Naive thymus-derived CD4-positive, alpha-beta T cell (primary cell): ENCODE results near the gene COPB2. TPM values are rescaled to one million over a fixed set of nuclear protein-coding genes. Genes with fewer than 3 reads are reported as not detected.
A peak's percentile ranks its signal among the peaks of the same experiment; 100 is the strongest.

Experiments used
- ATAC-seq: fragments of 150-1000 bp; cut with Tn5 transposase; 2 replicates; pipeline ENCODE4 v1.10.0; 2021; ENCODE audit warnings: mild to moderate bottlenecking, moderate library complexity
- CTCF ChIA-PET: fragments of 350-600 bp; sonication (Branson Sonifier 250); formaldehyde crosslinking; loops from one replicate; lab custom pipeline; 2021; ENCODE audit warnings: antibody characterized with exemption; lab: Charles Lee
- POLR2A ChIA-PET: fragments of 350-600 bp; sonication (Branson Sonifier 250); formaldehyde crosslinking; loops from one replicate; lab custom pipeline; 2021; ENCODE audit warnings: antibody characterized with exemption, inconsistent platforms; lab: Charles Lee
- DNase-seq, 9 donors: peaks; one replicate each; pipeline versions ENCODE4 v3.0.0 to v3.0.0-alpha.2; 2020 to 2022; ENCODE audit warnings: mixed read lengths in 1 of 9
- H3K27ac ChIP-seq: one replicate; pipeline ENCODE4 v1.7.0; 2013; ENCODE audit warnings: mild to moderate bottlenecking, low read depth, low read length, moderate library complexity
- H3K27me3 ChIP-seq, 2 donors: one replicate each; pipeline ENCODE4 v1.7.0; 2013; ENCODE audit warnings: low read length in 2 of 2, mild to moderate bottlenecking in 2 of 2, moderate library complexity in 2 of 2; ENCODE audit not compliant: control insufficient read depth in 2 of 2, insufficient read depth in 2 of 2
- H3K36me3 ChIP-seq, 3 experiments: 1 replicate in 2 of 3; 2 replicates in 1 of 3; pipeline ENCODE4 v1.7.0; 2013; ENCODE audit warnings: low read length in 3 of 3, mild to moderate bottlenecking in 3 of 3, moderate library complexity in 1 of 3; ENCODE audit not compliant: insufficient read depth in 3 of 3, control insufficient read depth in 2 of 3
- H3K4me1 ChIP-seq, 2 donors: one replicate each; pipeline ENCODE4 v1.7.0; 2013; ENCODE audit warnings: low read length in 2 of 2, mild to moderate bottlenecking in 2 of 2, moderate library complexity in 1 of 2; ENCODE audit not compliant: control insufficient read depth in 2 of 2, insufficient read depth in 2 of 2
- H3K4me3 ChIP-seq: 2 replicates; pipeline ENCODE4 v1.7.0; 2013; ENCODE audit warnings: mild to moderate bottlenecking, low read length
- H3K9me3 ChIP-seq, 3 experiments: 1 replicate in 2 of 3; 2 replicates in 1 of 3; pipeline ENCODE4 v1.7.0; 2013; ENCODE audit warnings: low read length in 3 of 3; ENCODE audit not compliant: control insufficient read depth in 2 of 3
- H3K27ac Mint-ChIP-seq, 9 donors: one replicate each; pipeline ENCODE4 v1.8.0; 2020 to 2022; ENCODE audit warnings: mixed read lengths in 9 of 9, mild to moderate bottlenecking in 8 of 9, moderate library complexity in 5 of 9, inconsistent platforms in 2 of 9
- H3K27me3 Mint-ChIP-seq, 5 donors: one replicate each; pipeline ENCODE4 v1.8.0; 2021 to 2022; ENCODE audit warnings: mixed read lengths in 5 of 5, mild to moderate bottlenecking in 1 of 5
- H3K36me3 Mint-ChIP-seq, 5 donors: one replicate each; pipeline ENCODE4 v1.8.0; 2020 to 2022; ENCODE audit warnings: mixed read lengths in 5 of 5, mild to moderate bottlenecking in 3 of 5, inconsistent platforms in 1 of 5
- H3K4me1 Mint-ChIP-seq, 7 donors: one replicate each; pipeline ENCODE4 v1.8.0; 2020 to 2022; ENCODE audit warnings: mixed read lengths in 7 of 7, mild to moderate bottlenecking in 3 of 7, inconsistent platforms in 1 of 7
- H3K4me3 Mint-ChIP-seq, 10 donors: one replicate each; pipeline ENCODE4 v1.8.0; 2020 to 2022; ENCODE audit warnings: mild to moderate bottlenecking in 10 of 10, mixed read lengths in 10 of 10, moderate library complexity in 6 of 10, inconsistent platforms in 2 of 10
- H3K9me3 Mint-ChIP-seq, 11 donors: one replicate each; pipeline ENCODE4 v1.8.0; 2020 to 2022; ENCODE audit warnings: mixed read lengths in 11 of 11, mild to moderate bottlenecking in 4 of 11, inconsistent platforms in 1 of 11, moderate library complexity in 1 of 11
- intact Hi-C, 2 donors: fragments of 100-400 bp; cut with micrococcal nuclease; formaldehyde crosslinking; loops; one replicate each; pipeline ENCODE4 v1.15.1; 2023
- polyA plus RNA-seq, 2 donors: library from polyadenylated mRNA; unstranded; fragments of 300-500 nt; fragmentation: Illumina TruSeq; gene quantifications; one replicate each; pipeline ENCODE4 v1.2.3, GENCODE V29; 2021
- total RNA-seq, 6 experiments: library from RNA in 5 of 6; stranded (reverse) in 5 of 6; gene quantifications; 1 replicate in 5 of 6; 2 replicates in 1 of 6; pipeline ENCODE4 v1.2.3 and lab custom pipeline; 2021 to 2026

COPB2 gene
- 100 to 1,000 TPM in 1 of 5 experiments, 10 to 100 TPM in 4; 23.5 to 109 (median 64.5) TPM for total RNA-seq
- 10 to 100 TPM; 45.0 to 73.1 TPM for polyA plus RNA-seq
- total RNA-seq (lab: John Stamatoyannopoulos, UW), result 52.2 reads per million, percentile 72 among the genes with 10 or more reads in this experiment

DNA sequence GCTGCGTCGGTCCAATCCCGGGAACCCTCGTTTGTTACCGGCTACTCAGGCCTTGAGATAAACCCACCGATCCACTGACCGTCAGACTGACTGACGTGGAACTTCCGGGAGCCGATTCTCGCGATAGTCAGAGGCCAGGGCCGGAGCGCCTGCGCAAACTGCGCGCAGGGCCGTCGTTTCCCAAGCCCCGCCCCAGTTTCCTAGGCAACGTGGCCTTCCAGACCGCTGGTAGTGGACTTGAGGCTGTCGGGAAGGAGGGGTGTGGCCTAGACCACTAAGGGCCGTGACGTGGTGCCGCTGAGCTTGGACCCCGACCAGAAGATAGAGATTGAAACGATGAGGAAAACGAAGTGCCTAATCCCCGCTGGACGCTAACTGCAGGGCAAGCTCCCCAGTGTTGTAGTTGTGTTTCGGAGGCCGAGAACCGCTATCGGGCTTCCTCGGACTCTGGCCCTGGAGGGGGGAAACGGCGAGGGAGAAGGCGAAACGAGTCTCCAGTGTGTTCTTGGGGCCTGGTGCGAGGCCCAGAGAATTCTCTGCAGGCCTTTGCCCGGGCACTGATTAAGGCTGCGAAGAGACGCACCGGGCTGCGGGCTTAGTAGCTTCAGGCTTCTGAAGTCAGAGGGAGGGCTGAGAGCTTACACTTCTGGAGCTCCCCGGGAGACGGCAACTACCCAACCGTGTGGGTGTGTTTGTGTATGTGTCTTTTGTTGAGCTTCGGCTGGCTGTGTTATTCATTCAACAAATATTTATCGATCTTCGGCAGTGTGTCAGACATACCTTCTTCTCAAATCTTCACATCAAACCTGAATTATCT lies at the start of gene COPB2:
TSS of gene COPB2 (minus strand) at position 96 of the 817 bp plus-strand sequence. CDS start 97 bp downstream, outside the sequence.
- POLR2A ChIA-PET, result interaction anchor here (0.7 to 1.9 kb wide), 2 partner anchors 44 to 872 kb away, joined by 3 to 7 read pairs; no protein-coding TSS in a partner anchor
- ATAC-seq (peak; percentile 97), DNase-seq (peak; percentile 84 to 97 (median 87))
- intact Hi-C loops, result loop anchor here (1.0 to 5.0 kb wide), 9 partner anchors 45 to 1552 kb away; partner anchors contain the start of genes CEP70 (in 2 of the 2), SLC25A36 (in 2 of the 2), DBR1 (in 1 of the 2) and MRPS22 (in 1 of the 2)
- Histone ChIP-seq H3K9me3 (no peaks in the 10 kb centered on the region), H3K27ac (peak within 1 kb of the TSS; percentile 93), H3K27me3 (no peaks in the 10 kb centered on the region), H3K4me3 (peak within 1 kb of the TSS; percentile 91), H3K4me1 (peaks cover 5 to 13% of the 10 kb centered on the region in 2 donors), H3K36me3 (peaks cover 0 to 11% (median 0%) of the 10 kb centered on the region in 3 experiments)
- peaks cover 0 to 2% (median 0%) of the 10 kb centered on the region in 5 donors for H3K36me3 Mint-ChIP-seq
- H3K9me3 Mint-ChIP-seq, result no peaks in the 10 kb centered on the region
- H3K27ac Mint-ChIP-seq, result peak within 1 kb of the TSS; percentile 97 to 100 (median 99)
- peaks cover 0 to 13% (median 0%) of the 10 kb centered on the region in 5 donors for H3K27me3 Mint-ChIP-seq
- CTCF ChIA-PET, result interaction anchor here (0.6 kb wide), 1 partner anchor 26 kb away, joined by 3 read pairs; no protein-coding TSS in a partner anchor
- H3K4me1 Mint-ChIP-seq, result peaks cover 34 to 70% (median 60%) of the 10 kb centered on the region in 7 donors
- peak within 1 kb of the TSS; percentile 87 to 100 (median 99) for H3K4me3 Mint-ChIP-seq

DNA sequence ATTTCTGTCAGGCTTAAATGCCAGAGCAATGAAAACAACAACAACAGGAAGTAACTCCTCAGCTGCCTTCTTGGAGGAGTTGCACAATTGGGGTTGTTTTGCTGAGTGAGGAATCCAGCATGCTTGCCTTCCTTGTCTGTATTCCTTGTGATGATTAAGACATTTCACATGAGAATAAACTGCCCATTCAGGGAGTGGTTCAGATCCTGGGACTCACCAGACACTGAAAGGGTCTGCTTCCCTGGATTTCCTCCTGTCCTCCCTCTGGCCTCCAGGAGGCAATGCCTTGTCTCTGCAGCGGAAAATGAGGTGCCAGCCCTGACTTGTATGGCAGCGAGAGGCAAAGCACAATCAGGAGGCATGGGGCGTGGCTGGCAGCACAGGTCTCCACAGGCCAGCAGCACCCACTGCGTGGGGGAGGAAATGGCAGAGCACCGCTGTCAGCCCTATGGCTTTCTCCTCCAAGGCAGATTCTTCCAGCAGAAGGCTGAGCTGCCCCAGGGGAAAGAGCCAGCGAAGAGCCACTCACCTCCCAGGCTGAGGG lies 45.4 kb upstream of the COPB2 start:
- ATAC-seq (no peak), DNase-seq (no peak)
- no peaks in the 10 kb centered on the region for H3K4me1 ChIP-seq
- ChIA-PET POLR2A (no interaction called here), CTCF (no interaction called here)
- no peaks in the 10 kb centered on the region for H3K36me3 ChIP-seq
- Mint-ChIP-seq H3K27ac (no peak overlapping the region), H3K27me3 (peaks cover 0 to 2% (median 0%) of the 10 kb centered on the region in 5 donors), H3K36me3 (peaks cover 0 to 27% (median 0%) of the 10 kb centered on the region in 5 donors), H3K9me3 (no peaks in the 10 kb centered on the region), H3K4me1 (no peaks in the 10 kb centered on the region), H3K4me3 (no peak overlapping the region)
- H3K27ac ChIP-seq, result no peak overlapping the region
- H3K27me3 ChIP-seq, result no peaks in the 10 kb centered on the region
- no peaks in the 10 kb centered on the region for H3K9me3 ChIP-seq
- intact Hi-C loops, result no loop called here
- no peak overlapping the region for H3K4me3 ChIP-seq

DNA sequence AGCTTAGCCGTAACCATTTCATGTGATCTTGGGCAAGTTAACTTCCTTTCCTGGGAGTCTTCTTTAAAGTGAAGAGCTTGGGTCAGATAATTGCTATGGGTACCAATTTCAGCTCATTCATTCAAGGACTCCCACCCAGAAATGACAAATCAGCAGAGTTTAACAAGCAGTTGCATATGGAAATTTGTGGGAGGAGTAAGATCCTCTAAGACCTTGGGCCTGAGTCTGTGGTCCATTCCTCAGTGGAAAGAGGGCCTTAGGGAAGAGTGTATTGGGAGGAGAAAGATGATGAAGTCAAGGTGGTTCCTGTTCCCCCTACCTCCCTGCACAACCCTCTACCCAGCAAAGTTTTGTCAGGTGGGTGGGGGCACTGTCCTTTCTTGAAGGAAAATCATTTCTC lies 44.8 kb upstream of the COPB2 start:
- CTCF ChIA-PET, result interaction anchor here (1.1 kb wide), 1 partner anchor 9 kb away, joined by 3 read pairs; no protein-coding TSS in a partner anchor
- H3K4me3 ChIP-seq, result no peak overlapping the region

DNA sequence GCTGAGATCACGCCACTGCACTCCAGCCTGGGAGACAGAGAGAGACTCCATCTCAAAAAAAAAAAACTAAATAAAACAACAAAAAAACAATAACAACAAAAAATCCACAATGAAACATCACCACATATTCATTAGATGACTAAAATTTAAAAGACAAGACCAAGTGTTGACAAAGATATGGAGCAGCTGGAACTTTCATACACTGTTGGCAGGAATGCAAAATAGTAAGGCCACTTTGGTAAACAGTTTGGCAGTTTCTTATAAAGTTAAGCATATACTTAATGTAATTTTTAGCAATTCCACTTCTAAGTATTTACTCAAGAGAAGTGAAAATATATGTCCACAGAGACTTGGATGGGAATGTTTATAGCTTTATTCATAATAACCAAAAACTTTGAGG lies 43.6 kb upstream of the COPB2 start:
- H3K27ac ChIP-seq, result no peak overlapping the region
- no peaks in the 10 kb centered on the region for H3K4me1 ChIP-seq
- H3K27ac Mint-ChIP-seq, result no peak overlapping the region
- H3K9me3 ChIP-seq, result no peaks in the 10 kb centered on the region
- ChIA-PET POLR2A (no interaction called here), CTCF (no interaction called here)
- intact Hi-C loops, result no loop called here
- H3K9me3 Mint-ChIP-seq, result no peaks in the 10 kb centered on the region
- H3K36me3 ChIP-seq, result no peaks in the 10 kb centered on the region
- peaks cover 0 to 2% (median 0%) of the 10 kb centered on the region in 5 donors for H3K27me3 Mint-ChIP-seq
- no peaks in the 10 kb centered on the region for H3K4me1 Mint-ChIP-seq
- H3K27me3 ChIP-seq, result no peaks in the 10 kb centered on the region
- ATAC-seq (no peak), DNase-seq (no peak)
- no peak overlapping the region for H3K4me3 ChIP-seq
- H3K36me3 Mint-ChIP-seq, result peaks cover 0 to 23% (median 0%) of the 10 kb centered on the region in 5 donors
- H3K4me3 Mint-ChIP-seq, result no peak overlapping the region

More for the DNA sequence above, 44.8 kb upstream of the COPB2 start:
- Histone ChIP-seq H3K27me3 (no peaks in the 10 kb centered on the region), H3K4me1 (no peaks in the 10 kb centered on the region), H3K9me3 (no peaks in the 10 kb centered on the region), H3K27ac (no peak overlapping the region), H3K36me3 (no peaks in the 10 kb centered on the region)
- Mint-ChIP-seq H3K9me3 (no peaks in the 10 kb centered on the region), H3K36me3 (peaks cover 0 to 27% (median 0%) of the 10 kb centered on the region in 5 donors), H3K4me1 (no peaks in the 10 kb centered on the region), H3K4me3 (no peak overlapping the region), H3K27me3 (peaks cover 0 to 2% (median 0%) of the 10 kb centered on the region in 5 donors), H3K27ac (no peak overlapping the region)
- ATAC-seq (no peak), DNase-seq (no peak)
- intact Hi-C loops, result no loop called here
- POLR2A ChIA-PET, result no interaction called here

DNA sequence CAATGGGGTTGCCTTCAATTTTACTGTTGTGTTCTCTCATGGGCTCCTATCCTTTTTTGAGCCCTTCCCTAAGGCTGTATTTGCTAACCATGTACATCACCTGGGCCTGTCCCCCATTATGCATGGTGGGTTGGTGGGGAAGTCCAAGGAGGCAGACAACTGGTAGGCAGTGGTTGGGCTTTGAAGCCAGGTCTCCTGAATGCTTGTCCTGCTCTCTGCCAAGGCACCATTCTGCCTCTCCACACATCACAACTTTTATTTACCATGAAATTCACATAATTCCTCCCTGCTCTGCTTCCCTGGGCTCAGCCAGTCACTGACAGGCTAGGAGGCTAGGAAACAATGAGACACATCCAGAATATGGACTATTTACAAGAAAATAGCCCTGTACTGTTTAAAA lies 41.0 kb upstream of the COPB2 start:
- no peaks in the 10 kb centered on the region for H3K4me1 Mint-ChIP-seq
- no peak for DNase-seq
- Histone ChIP-seq H3K36me3 (no peaks in the 10 kb centered on the region), H3K9me3 (no peaks in the 10 kb centered on the region), H3K4me3 (no peak overlapping the region), H3K27me3 (no peaks in the 10 kb centered on the region), H3K4me1 (no peaks in the 10 kb centered on the region), H3K27ac (no peak overlapping the region)
- no peak overlapping the region for H3K4me3 Mint-ChIP-seq
- ATAC-seq, result no peak
- POLR2A ChIA-PET, result no interaction called here
- peaks cover 0 to 26% (median 0%) of the 10 kb centered on the region in 5 donors for H3K36me3 Mint-ChIP-seq
- no peaks in the 10 kb centered on the region for H3K27me3 Mint-ChIP-seq
- intact Hi-C loops, result no loop called here
- no peaks in the 10 kb centered on the region for H3K9me3 Mint-ChIP-seq
- no peak overlapping the region for H3K27ac Mint-ChIP-seq
- CTCF ChIA-PET, result no interaction called here

DNA sequence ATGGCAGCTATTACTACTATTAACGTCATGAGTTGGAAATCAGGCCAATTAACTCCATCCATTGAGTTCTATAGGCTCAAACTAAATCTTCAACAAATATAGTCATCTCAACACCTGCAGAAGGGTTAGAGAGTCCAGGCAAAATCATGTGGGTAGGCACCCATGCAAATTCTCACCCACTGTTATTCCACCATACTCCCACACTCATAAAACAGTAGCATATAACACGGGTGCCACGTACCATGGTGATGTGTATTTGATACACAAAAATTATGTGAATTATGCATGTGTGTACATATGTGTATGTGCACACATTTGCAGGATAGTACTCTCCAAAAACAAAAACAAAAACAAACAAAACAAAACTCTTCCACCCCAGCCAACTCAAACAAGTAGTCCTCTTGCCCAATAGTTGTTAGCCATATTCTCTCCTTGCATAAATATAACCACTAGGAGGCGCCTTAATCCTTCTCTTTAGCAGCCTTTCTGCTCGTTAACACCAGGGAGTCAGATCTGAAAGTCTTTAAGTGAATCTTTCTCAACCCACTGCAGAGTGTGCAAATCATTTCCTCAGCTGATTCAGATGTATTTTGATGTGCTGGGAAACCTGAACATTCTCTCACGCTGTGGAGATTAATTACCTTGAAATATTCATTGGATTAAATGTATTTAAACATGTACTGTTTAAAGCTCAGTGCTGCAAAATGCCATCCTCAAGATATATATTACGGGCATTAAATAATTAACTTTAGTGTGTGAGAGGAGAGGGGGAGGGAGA lies 38.0 kb upstream of the COPB2 start:
- Mint-ChIP-seq H3K9me3 (no peaks in the 10 kb centered on the region), H3K27me3 (no peaks in the 10 kb centered on the region), H3K36me3 (peaks cover 0 to 29% (median 6%) of the 10 kb centered on the region in 5 donors), H3K27ac (no peak overlapping the region), H3K4me1 (no peaks in the 10 kb centered on the region), H3K4me3 (no peak overlapping the region)
- no peak overlapping the region for H3K4me3 ChIP-seq
- intact Hi-C loops, result loop anchor here in 1 of 2 donors (5.0 to 10.0 kb wide), 4 partner anchors 200 to 1765 kb away; partner anchors contain the start of gene CLSTN2
- no peaks in the 10 kb centered on the region for H3K27me3 ChIP-seq
- peak; percentile 68 for ATAC-seq
- no peaks in the 10 kb centered on the region for H3K4me1 ChIP-seq
- DNase-seq, result peak in 6 of 9 donors; percentile 20 to 59 (median 47)
- H3K36me3 ChIP-seq, result no peaks in the 10 kb centered on the region
- ChIA-PET CTCF (no interaction called here), POLR2A (no interaction called here)
- no peak overlapping the region for H3K27ac ChIP-seq
- no peaks in the 10 kb centered on the region for H3K9me3 ChIP-seq
